Left colon (tissue), 2 donors: ENCODE measurements around the gene MBTPS1. TPM values are rescaled to one million over a fixed set of nuclear protein-coding genes. Genes with fewer than 3 reads are reported as not detected.

Experiments
- ATAC-seq: fragments of 200-7000 bp; cut with Tn5 transposase; one replicate; pipeline ENCODE4 v1.9.1; 2020; ENCODE audit warnings: mild to moderate bottlenecking, moderate library complexity
- DNase-seq, 2 donors: peaks; one replicate each; pipeline ENCODE4 v3.0.0-alpha.2; 2020
- intact Hi-C, 2 donors: fragments of 100-400 bp; cut with DNase I in 1 of 2; cut with micrococcal nuclease in 1 of 2; formaldehyde crosslinking; loops; one replicate each; pipeline versions ENCODE4 v1.11.2 to v1.14.0; 2022; cut with DNase I, micrococcal nuclease
- total RNA-seq, 2 donors: library from RNA; stranded (reverse); fragmentation: NEBNext Ultra II Directional; extraction: Animal tissue kit (Norgen Biotek cat#: 25700); gene quantifications; one replicate each; pipeline ENCODE4 v1.2.1, GENCODE V29; 2021
- donor health status: DM: no; HTN: no; CAD: no.
- donor health status: DM: yes; HTN: yes; CAD: no.

Gene MBTPS1
- total RNA-seq, 2 donors from 2014 or later, result 68.5 to 73.8 TPM

GRCh38 chr16:84048871-84049270 is 67.9 kb downstream of the MBTPS1 start:
- ATAC-seq (no peak), DNase-seq (no peak)
- intact Hi-C loops, result no loop called here

GRCh38 chr16:84048270-84048669 is 68.5 kb downstream of the MBTPS1 start:
- DNase-seq, result peak in 1 of 2 donors; percentile 37
- intact Hi-C loops, result no loop called here
- ATAC-seq, result peak; percentile 65

GRCh38 chr16:84047626-84048025 is 69.1 kb downstream of the MBTPS1 start:
- DNase-seq (no peak), ATAC-seq (no peak)
- intact Hi-C loops, result no loop called here

- intact Hi-C loops, result no loop called here
- ATAC-seq (no peak), DNase-seq (no peak)
These were observed 69.5 kb downstream of the MBTPS1 start for GRCh38 chr16:84047206-84047605.

GRCh38 chr16:84045818-84046470 is 70.8 kb downstream of the MBTPS1 start:
- intact Hi-C loops, result no loop called here
- DNase-seq, result no peak

GRCh38 chr16:84045001-84045817 is 71.5 kb downstream of the MBTPS1 start:
- no peak for ATAC-seq
- no peak for DNase-seq
- intact Hi-C loops, result no loop called here

More at GRCh38 chr16:84045818-84046470, 70.8 kb downstream of the MBTPS1 start:
- ATAC-seq, result no peak

- ATAC-seq, result peak; percentile 53
- intact Hi-C loops, result no loop called here
- DNase-seq, result no peak
These were observed 72.6 kb downstream of the MBTPS1 start for GRCh38 chr16:84044118-84044488.

- DNase-seq, result no peak
- ATAC-seq, result no peak
- intact Hi-C loops, result no loop called here
These were observed 73.1 kb downstream of the MBTPS1 start for GRCh38 chr16:84043486-84044117.

GRCh38 chr16:84042879-84043485 is 73.8 kb downstream of the MBTPS1 start:
- ATAC-seq, result peak; percentile 52

GRCh38 chr16:84042308-84042878 is 74.3 kb downstream of the MBTPS1 start, which contains the start of gene SLC38A8:
SLC38A8 (minus strand) TSS chr16:84042795; CDS start chr16:84042157, 638 bp downstream.
- ATAC-seq (no peak), DNase-seq (no peak)
- intact Hi-C loops, result no loop called here

More at GRCh38 chr16:84042879-84043485, 73.8 kb downstream of the MBTPS1 start:
- intact Hi-C loops, result no loop called here
- DNase-seq, result no peak

GRCh38 chr16:84041881-84042280 is 74.9 kb downstream of the MBTPS1 start:
- intact Hi-C loops, result no loop called here
- DNase-seq, result no peak

GRCh38 chr16:84040823-84041820 is 75.6 kb downstream of the MBTPS1 start:
- ATAC-seq (no peak), DNase-seq (no peak)
- intact Hi-C loops, result no loop called here

More at GRCh38 chr16:84041881-84042280, 74.9 kb downstream of the MBTPS1 start:
- no peak for ATAC-seq

GRCh38 chr16:84040226-84040822 is 76.4 kb downstream of the MBTPS1 start:
- no peak for ATAC-seq
- intact Hi-C loops, result no loop called here

GRCh38 chr16:84039696-84040095 is 77.0 kb downstream of the MBTPS1 start:
- intact Hi-C loops, result no loop called here
- ATAC-seq (no peak), DNase-seq (no peak)

More at GRCh38 chr16:84040226-84040822, 76.4 kb downstream of the MBTPS1 start:
- DNase-seq, result no peak

GRCh38 chr16:84038469-84038868 is 78.3 kb downstream of the MBTPS1 start:
- DNase-seq, result no peak
- intact Hi-C loops, result no loop called here

GRCh38 chr16:84036982-84037425 is 79.7 kb downstream of the MBTPS1 start:
- intact Hi-C loops, result no loop called here
- ATAC-seq, result no peak
- no peak for DNase-seq

More at GRCh38 chr16:84038469-84038868, 78.3 kb downstream of the MBTPS1 start:
- ATAC-seq, result no peak

GRCh38 chr16:84036131-84036530 is 80.6 kb downstream of the MBTPS1 start:
- DNase-seq (no peak), ATAC-seq (no peak)
- intact Hi-C loops, result no loop called here
